HG02763 (cell line): Measurements from ENCODE around the gene SUPT3H.
A peak's percentile ranks its signal among the peaks of the same experiment; 100 is the strongest.
"Not testable (repeated sequence)": the region's sequence is repeated elsewhere in the genome, so short reads cannot be mapped to it uniquely, and the experiment has no call there.

ENCODE experiments used
- ATAC-seq: cut with Tn5 transposase; IDR thresholded peaks from one replicate; pipeline ENCODE4 v1.9.1; 2021; ENCODE audit warnings: mild to moderate bottlenecking, moderate library complexity; ENCODE audit not compliant: unreplicated experiment

SUPT3H gene

DNA sequence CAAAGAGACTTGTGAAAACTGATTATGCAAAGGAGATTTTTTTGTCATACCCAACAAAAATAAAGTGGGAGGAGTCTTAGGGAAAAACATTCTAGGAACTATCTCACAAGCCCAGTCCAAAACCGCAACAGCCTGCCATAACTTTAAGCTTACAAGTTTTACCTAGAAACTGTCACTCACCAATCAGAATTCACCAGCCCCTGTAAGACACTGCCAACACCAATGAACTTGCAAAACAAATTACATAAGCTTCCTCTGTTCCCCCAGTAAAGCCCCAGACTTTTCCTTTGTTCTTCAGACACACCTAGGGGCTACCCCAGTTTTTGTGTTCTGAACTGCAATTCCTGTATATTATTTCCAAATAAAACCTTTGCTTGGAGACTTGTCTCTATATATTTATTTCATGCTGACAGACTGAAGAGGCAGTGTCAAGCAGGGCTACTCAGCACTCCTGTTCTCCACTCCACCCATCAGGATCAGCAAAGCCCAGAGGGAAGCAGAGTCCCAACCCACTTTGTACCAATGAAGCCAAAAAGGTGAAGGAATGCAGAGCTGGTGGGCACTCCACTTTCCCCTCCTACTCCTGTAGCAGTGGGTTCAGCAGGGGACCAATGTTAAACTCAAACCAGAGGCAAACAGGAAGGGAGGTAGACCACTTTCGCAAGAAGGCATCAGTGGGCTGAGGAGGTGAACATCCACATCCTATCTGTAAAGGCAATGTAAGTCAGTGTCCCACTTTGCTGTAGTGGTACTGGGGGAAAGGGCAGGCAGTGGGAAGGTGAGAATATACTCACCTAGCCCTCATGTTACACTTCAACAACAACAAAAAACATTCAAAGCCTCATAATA lies 192.1 kb downstream of the SUPT3H start:
- no peak for ATAC-seq

GRCh38 chr6:45184937-45185336 lies 192.8 kb downstream of the SUPT3H start:
- no peak for ATAC-seq

DNA sequence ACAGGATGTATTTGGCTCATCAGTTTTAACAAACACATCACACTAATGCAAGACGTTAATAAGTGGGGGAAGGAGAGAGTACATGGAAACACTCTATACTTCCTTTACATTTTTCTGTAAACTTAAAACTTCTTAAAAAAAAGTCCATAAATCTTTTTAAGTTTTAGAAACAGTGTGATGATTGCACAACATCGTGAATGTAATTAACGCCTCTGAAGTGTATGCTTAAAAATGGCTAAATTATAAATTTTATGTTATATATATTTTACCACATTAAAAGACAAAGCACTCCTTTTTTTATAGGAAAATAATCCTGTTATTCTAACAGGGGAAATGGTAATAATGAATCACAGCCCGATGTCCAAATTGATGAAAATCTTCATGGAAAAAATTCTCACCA lies 193.7 kb downstream of the SUPT3H start:
- ATAC-seq, result no peak

DNA sequence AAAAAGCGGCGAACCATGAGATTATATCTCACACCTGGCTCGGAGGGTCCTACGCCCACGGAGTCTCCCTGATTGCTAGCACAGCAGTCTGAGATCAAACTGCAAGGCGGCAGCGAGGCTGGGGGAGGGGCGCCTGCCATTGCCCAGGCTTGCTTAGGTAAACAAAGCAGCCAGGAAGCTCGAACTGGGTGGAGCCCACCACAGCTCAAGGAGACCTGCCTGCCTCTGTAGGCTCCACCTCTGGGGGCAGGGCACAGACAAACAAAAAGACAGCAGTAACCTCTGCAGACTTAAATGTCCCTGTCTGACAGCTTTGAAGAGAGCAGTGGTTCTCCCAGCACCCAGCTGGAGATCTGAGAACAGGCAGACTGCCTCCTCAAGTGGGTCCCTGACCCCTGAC lies 201.4 kb downstream of the SUPT3H start:
- not testable (repeated sequence) for ATAC-seq

GRCh38 chr6:45175272-45175671 lies 202.5 kb downstream of the SUPT3H start:
- ATAC-seq, result no peak

DNA sequence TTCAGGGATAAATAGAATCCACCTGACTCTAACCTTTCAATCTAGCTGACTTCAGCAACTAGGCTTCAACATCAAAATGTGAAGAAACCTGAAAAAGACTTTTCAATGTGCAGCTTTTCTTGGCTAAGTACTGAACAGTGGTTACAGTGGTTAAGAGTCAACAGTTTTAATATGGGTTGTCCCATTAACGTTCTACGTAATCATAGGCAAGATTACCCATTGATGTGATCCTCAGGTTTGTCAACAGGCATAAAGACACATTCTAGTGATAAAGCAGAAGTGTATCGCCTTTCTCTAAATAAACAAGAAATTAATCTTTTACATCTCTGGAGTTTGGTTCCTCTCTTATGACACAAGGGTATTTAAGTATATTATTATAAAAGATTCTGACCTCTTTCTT lies 203.7 kb downstream of the SUPT3H start:
- no peak for ATAC-seq

- ATAC-seq, result no peak
These were observed 206.4 kb downstream of the SUPT3H start for GRCh38 chr6:45171380-45171779.

- ATAC-seq, result no peak
These were observed 207.4 kb downstream of the SUPT3H start for GRCh38 chr6:45170309-45170708.

DNA sequence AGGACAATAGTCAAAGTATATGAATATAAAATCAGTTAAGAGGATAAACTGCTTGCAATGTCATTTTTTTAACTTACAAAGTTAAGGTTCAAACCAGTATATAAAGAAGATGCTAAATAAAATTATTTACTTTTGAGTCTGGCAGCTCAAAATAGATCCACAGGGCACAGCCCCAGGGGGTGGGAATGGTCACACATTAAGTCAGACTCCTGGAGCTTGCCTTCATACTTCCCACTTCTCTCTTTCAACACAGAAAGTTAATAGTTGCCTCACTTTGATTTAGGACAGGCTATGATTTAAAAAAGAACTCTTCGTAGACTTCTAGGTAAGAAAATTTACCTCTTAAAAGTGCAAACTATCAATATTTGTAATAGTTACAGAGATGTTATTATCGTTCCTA lies 207.9 kb downstream of the SUPT3H start:
- ATAC-seq, result no peak

GRCh38 chr6:45163952-45164766 lies 213.6 kb downstream of the SUPT3H start:
- ATAC-seq, result peak; percentile 73

DNA sequence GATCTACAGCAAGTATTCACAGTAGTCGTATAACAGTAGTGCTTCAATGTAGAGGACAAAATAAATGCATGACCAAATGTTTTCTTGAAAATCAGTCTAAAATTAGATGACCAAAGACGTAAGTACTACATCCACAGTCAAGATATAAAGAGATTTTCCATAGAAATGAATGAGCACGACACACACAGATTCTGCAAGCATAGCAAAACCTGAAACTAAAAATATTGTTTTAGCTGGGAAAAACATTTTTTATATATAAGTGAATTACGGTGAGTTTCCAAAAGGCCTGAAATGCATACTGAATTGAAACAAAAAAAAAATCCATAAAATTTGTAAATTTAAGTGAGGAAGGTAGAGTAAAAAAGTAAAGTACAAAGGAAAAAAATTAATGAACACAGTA lies 217.4 kb downstream of the SUPT3H start:
- ATAC-seq, result no peak

DNA sequence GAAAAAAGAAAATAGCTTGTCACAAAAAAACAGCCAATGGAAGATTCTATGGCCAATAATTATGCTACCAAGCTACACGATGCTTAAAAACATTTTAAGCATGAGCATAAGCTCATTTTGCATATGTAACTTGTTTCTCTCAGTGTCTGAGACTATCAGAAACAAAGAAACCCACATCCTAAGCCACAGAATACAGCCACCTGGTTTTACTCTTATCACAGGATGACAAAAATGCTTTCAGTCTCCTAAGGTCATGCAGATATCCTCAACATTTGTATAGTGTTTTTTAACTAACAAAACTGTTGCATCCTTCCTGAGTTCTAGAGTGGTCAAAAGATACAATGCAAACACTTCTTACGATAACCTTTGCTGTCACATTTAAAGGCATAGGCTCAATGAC lies 221.7 kb downstream of the SUPT3H start:
- peak; percentile 99 for ATAC-seq

- ATAC-seq, result no peak
These were observed 222.3 kb downstream of the SUPT3H start for GRCh38 chr6:45155341-45155894.

DNA sequence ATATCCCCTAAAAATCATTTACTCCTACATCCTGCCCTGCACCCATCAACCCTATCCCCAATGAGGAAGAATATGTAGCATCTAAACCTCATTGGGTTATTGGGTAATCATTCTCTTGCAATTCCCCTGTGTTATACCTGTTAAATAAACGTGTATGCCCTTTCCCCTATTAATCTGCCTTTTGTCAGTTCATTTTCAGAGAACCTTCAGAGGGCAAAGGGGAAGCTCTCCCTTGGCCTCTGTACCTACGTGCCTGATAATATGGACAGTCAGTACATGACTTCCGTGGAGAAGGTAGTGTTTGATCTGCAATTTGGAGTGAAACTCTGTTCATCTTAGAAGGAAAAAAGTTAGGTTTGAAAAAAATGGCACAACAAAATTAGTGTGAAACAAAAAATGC lies 223.1 kb downstream of the SUPT3H start:
- ATAC-seq, result no peak

GRCh38 chr6:45148711-45149341 lies 228.9 kb downstream of the SUPT3H start:
- no peak for ATAC-seq

GRCh38 chr6:45148278-45148677 lies 229.5 kb downstream of the SUPT3H start:
- ATAC-seq, result no peak

DNA sequence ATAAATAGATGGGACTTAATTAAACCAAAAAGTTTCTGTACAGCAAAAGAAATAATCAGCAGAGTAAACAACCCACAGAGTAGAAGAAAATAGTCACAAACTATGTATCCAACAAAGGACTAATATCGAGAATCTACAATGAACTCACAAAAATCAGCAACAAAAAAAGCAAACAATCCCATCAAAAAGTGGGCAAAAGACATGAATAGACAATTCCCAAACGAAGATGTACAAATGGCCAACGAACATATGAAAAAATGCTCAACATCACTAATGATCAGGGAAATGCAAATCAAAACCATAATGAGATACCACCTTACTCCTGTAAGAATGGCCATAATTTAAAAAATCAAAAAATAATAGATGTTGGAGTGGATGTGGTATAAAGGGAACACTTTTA lies 232.1 kb downstream of the SUPT3H start:
- ATAC-seq, result not testable (repeated sequence)

GRCh38 chr6:45138765-45139164 lies 239.0 kb downstream of the SUPT3H start:
- ATAC-seq, result no peak

GRCh38 chr6:45136495-45136894 lies 241.2 kb downstream of the SUPT3H start:
- no peak for ATAC-seq

DNA sequence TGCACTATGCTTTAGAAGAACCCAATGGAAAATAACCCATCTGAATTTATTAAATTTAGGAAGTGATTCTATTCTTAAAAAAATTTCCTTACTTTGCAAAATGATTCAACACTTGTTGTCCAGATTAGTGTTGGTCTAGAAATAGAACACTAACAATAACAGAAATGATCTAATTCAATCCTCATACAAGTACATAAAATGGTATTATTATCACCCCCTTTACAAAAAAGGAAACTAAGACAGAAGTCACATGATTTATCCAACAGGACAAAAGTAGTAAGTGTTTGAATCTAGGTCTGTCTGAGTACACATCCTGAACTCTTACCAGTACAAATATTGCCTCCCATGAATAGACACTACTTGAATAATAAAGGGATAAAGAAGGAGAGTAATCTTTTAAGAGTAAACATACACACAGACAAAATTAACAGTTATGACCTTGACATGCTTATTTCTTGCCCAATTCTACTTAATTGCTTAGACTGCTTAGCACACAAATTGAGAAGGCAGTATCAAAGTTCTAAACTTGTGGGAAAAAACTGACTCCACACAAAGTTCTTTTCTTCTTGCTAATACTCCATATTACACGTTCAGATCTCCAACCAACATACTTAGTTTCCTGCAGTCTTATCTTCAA lies 245.0 kb downstream of the SUPT3H start:
- ATAC-seq, result no peak

- ATAC-seq, result no peak
These were observed 245.7 kb downstream of the SUPT3H start for GRCh38 chr6:45132059-45132458.
